IPS-11a (cell line): ENCODE data around the gene USP4.
"Not testable (repeated sequence)": the region's sequence is repeated elsewhere in the genome, so short reads cannot be mapped to it uniquely, and the experiment has no call there.

Experiments used
- H3K4me3 ChIP-seq: one replicate; pipeline ENCODE4 v1.5.1; 2013; ENCODE audit warnings: low read depth, low read length, control low read depth

USP4 gene

GRCh38 chr3:49351521-49352011 lies 11.7 kb upstream of the USP4 start:
- no peak overlapping the region for H3K4me3 ChIP-seq

GRCh38 chr3:49349348-49350114 lies 9.7 kb upstream of the USP4 start:
- no peak overlapping the region for H3K4me3 ChIP-seq

GRCh38 chr3:49348361-49348760 lies 8.5 kb upstream of the USP4 start:
- not testable (repeated sequence) for H3K4me3 ChIP-seq

- no peak overlapping the region for H3K4me3 ChIP-seq
Observed at GRCh38 chr3:49346797-49347251, 7.0 kb upstream of the USP4 start.

GRCh38 chr3:49343163-49343562 lies 3.3 kb upstream of the USP4 start:
- H3K4me3 ChIP-seq: no peak overlapping the region

GRCh38 chr3:49341996-49342395 lies 2.1 kb upstream of the USP4 start:
- no peak overlapping the region for H3K4me3 ChIP-seq

- H3K4me3 ChIP-seq: peak overlapping the region; percentile 70
Observed at GRCh38 chr3:49339581-49339940, 292 bp downstream of the USP4 start.

- H3K4me3 ChIP-seq: no peak overlapping the region
Observed at GRCh38 chr3:49333916-49334633, 5.8 kb downstream of the USP4 start.

- no peak overlapping the region for H3K4me3 ChIP-seq
Observed at GRCh38 chr3:49333091-49333490, 6.8 kb downstream of the USP4 start.

- no peak overlapping the region for H3K4me3 ChIP-seq
Observed at GRCh38 chr3:49329186-49329585, 10.7 kb downstream of the USP4 start.

GRCh38 chr3:49328350-49328749 lies 11.5 kb downstream of the USP4 start:
- H3K4me3 ChIP-seq: not testable (repeated sequence)

GRCh38 chr3:49327485-49327884 lies 12.4 kb downstream of the USP4 start:
- no peak overlapping the region for H3K4me3 ChIP-seq

GRCh38 chr3:49324768-49325167 lies 15.1 kb downstream of the USP4 start:
- no peak overlapping the region for H3K4me3 ChIP-seq

- H3K4me3 ChIP-seq: no peak overlapping the region
Observed at GRCh38 chr3:49316696-49317457, 23.0 kb downstream of the USP4 start.

GRCh38 chr3:49313896-49314688 lies 25.8 kb downstream of the USP4 start:
- H3K4me3 ChIP-seq: no peak overlapping the region

- H3K4me3 ChIP-seq: no peak overlapping the region
Observed at GRCh38 chr3:49311283-49311682, 28.6 kb downstream of the USP4 start.

- H3K4me3 ChIP-seq: no peak overlapping the region
Observed at GRCh38 chr3:49310677-49311076, 29.2 kb downstream of the USP4 start.

GRCh38 chr3:49305608-49306007 lies 34.2 kb downstream of the USP4 start:
- H3K4me3 ChIP-seq: no peak overlapping the region

GRCh38 chr3:49302613-49303012 lies 37.2 kb downstream of the USP4 start:
- no peak overlapping the region for H3K4me3 ChIP-seq

GRCh38 chr3:49300595-49300994 lies 39.3 kb downstream of the USP4 start:
- no peak overlapping the region for H3K4me3 ChIP-seq

- no peak overlapping the region for H3K4me3 ChIP-seq
Observed at GRCh38 chr3:49298511-49298910, 41.3 kb downstream of the USP4 start.
